ENCODE measurements around the gene CPXCR1.

DNA sequence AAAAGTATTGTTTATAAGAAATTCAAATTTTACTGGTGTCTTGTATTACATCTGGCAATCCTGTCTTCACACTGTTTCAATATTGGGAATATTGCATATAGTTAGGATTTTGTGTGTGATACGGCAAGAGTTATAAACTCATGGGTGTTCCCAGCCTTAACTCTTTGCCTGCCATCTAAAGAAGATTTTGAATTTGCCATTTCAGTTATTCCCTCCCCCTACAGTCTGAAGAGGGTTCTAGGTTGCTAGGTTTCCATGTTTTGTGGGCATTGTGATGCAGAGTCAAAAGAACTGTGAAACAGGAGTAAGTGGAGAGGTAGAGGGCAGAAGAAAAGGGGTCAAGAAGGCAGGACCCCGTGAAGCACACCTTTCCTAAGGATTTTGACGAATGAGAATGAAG, at the start of gene CPXCR1:
- no peak for TF ChIP-seq POLR2A (IDR thresholded peaks at IDR 0.05; ENCODE audit: low read depth, low read length)
- no peak for TF ChIP-seq TAF1 (IDR thresholded peaks at IDR 0.05; ENCODE audit: low read depth, low read length)
- TF ChIP-seq POU2F2 (IDR thresholded peaks at IDR 0.05; ENCODE audit: low read depth, low read length): no peak
- TF ChIP-seq POLR2AphosphoS5 (IDR thresholded peaks at IDR 0.05; ENCODE audit: low read depth, low read length): no peak
- no peak for TF ChIP-seq PAX5 (IDR thresholded peaks at IDR 0.05; ENCODE audit: insufficient read depth, low read length, severe bottlenecking)
- TF ChIP-seq SPI1 (IDR thresholded peaks at IDR 0.05; ENCODE audit: low read depth, low read length): no peak
